Measurements from ENCODE around the gene ELMOD3. TPM values are rescaled to one million over a fixed set of nuclear protein-coding genes. Genes with fewer than 3 reads are reported as not detected.

ELMOD3 gene
- total RNA-seq (10 to 100 TPM; 17.0 to 26.6 TPM), polyA plus RNA-seq (10 to 100 TPM in 1 of 2 donors, 1 to 10 TPM in 1; 9.5 to 38.3 TPM)
- long read RNA-seq, donor 1, transcript ELMOD3-203 (14 exons, 2,413 nt): major isoform, 7 of 64 reads
- long read RNA-seq, donor 1, partial matches to known transcripts: 16 of 64 reads
- long read RNA-seq, donor 1, other reads (novel, unspliced or antisense): 38 of 64 reads
- long read RNA-seq, donor 2, partial matches to known transcripts: 3 of 30 reads
- long read RNA-seq, donor 2, other reads (novel, unspliced or antisense): 24 of 30 reads

- ATAC-seq (ENCODE audit: low FRiP score) (peak; percentile 99), DNase-seq (peak; percentile 97 to 98)
- Histone ChIP-seq H3K4me1 (ENCODE audit: control insufficient read depth in 1 of 2, insufficient read depth in 2 of 2, low read length in 2 of 2) (peaks cover 0 to 2% of the 10 kb centered on the region in 2 donors), H3K36me3 (ENCODE audit: control insufficient read depth in 1 of 2, insufficient read depth in 2 of 2, low read length in 1 of 2) (no peaks in the 10 kb centered on the region), H3K9me3 (ENCODE audit: control insufficient read depth, low read length) (no peaks in the 10 kb centered on the region), H3K27ac (ENCODE audit: low read depth in 1 of 2, low read length in 2 of 2) (peak within 1 kb of the TSS in 1 of 2 donors; percentile 9), H3K4me3 (ENCODE audit: low read length in 2 of 2) (peak within 1 kb of the TSS; percentile 66 to 75), H3K27me3 (ENCODE audit: control insufficient read depth in 1 of 2, insufficient read depth in 2 of 2, low read length in 1 of 2) (no peaks in the 10 kb centered on the region)
- 0% methylated on average over 42 of the region's 42 CpGs for WGBS, 2 donors
- intact Hi-C loops (cut with DNase I): loop anchor here in 1 of 2 donors (2.0 kb wide), 1 partner anchor 26 kb away; no protein-coding TSS in a partner anchor
Measured at GRCh38 chr2:85354286-85355072, at the start of gene ELMOD3, which contains the start of gene RETSAT. ELMOD3 (plus strand) TSS chr2:85354769; CDS start chr2:85357199, 2,430 bp downstream. RETSAT (minus strand) TSS chr2:85354528; CDS start chr2:85354507, 21 bp downstream.

GRCh38 chr2:85307527-85307897 lies 47.1 kb upstream of the ELMOD3 start:
- Histone ChIP-seq H3K9me3 (ENCODE audit: control insufficient read depth, low read length) (no peaks in the 10 kb centered on the region), H3K36me3 (ENCODE audit: control insufficient read depth in 1 of 2, insufficient read depth in 2 of 2, low read length in 1 of 2) (no peaks in the 10 kb centered on the region), H3K4me1 (ENCODE audit: control insufficient read depth in 1 of 2, insufficient read depth in 2 of 2, low read length in 2 of 2) (no peaks in the 10 kb centered on the region), H3K27ac (ENCODE audit: low read depth in 1 of 2, low read length in 2 of 2) (no peak overlapping the region), H3K4me3 (ENCODE audit: low read length in 2 of 2) (no peak overlapping the region), H3K27me3 (ENCODE audit: control insufficient read depth in 1 of 2, insufficient read depth in 2 of 2, low read length in 1 of 2) (no peaks in the 10 kb centered on the region)
- DNase-seq (no peak), ATAC-seq (ENCODE audit: low FRiP score) (no peak)
- 84 to 90% methylated on average over 9 of the region's 9 CpGs for WGBS, 2 donors
- intact Hi-C loops (cut with DNase I): no loop called here

- no peaks in the 10 kb centered on the region for H3K4me1 ChIP-seq (ENCODE audit: control insufficient read depth in 1 of 2, insufficient read depth in 2 of 2, low read length in 2 of 2)
- H3K27me3 ChIP-seq (ENCODE audit: control insufficient read depth in 1 of 2, insufficient read depth in 2 of 2, low read length in 1 of 2): no peaks in the 10 kb centered on the region
- 87 to 91% methylated on average over 6 of the region's 6 CpGs for WGBS, 2 donors
- no peak overlapping the region for H3K4me3 ChIP-seq (ENCODE audit: low read length in 2 of 2)
- H3K9me3 ChIP-seq (ENCODE audit: control insufficient read depth, low read length): no peaks in the 10 kb centered on the region
- no peak overlapping the region for H3K27ac ChIP-seq (ENCODE audit: low read depth in 1 of 2, low read length in 2 of 2)
- no peaks in the 10 kb centered on the region for H3K36me3 ChIP-seq (ENCODE audit: control insufficient read depth in 1 of 2, insufficient read depth in 2 of 2, low read length in 1 of 2)
- ATAC-seq (ENCODE audit: low FRiP score): no peak
- intact Hi-C loops (cut with DNase I): no loop called here
- no peak for DNase-seq
Measured at GRCh38 chr2:85308201-85308600, 46.4 kb upstream of the ELMOD3 start.

GRCh38 chr2:85308896-85309555 lies 45.5 kb upstream of the ELMOD3 start:
- Histone ChIP-seq H3K4me3 (ENCODE audit: low read length in 2 of 2) (no peak overlapping the region), H3K4me1 (ENCODE audit: control insufficient read depth in 1 of 2, insufficient read depth in 2 of 2, low read length in 2 of 2) (no peaks in the 10 kb centered on the region), H3K9me3 (ENCODE audit: control insufficient read depth, low read length) (no peaks in the 10 kb centered on the region), H3K27me3 (ENCODE audit: control insufficient read depth in 1 of 2, insufficient read depth in 2 of 2, low read length in 1 of 2) (no peaks in the 10 kb centered on the region), H3K36me3 (ENCODE audit: control insufficient read depth in 1 of 2, insufficient read depth in 2 of 2, low read length in 1 of 2) (no peaks in the 10 kb centered on the region), H3K27ac (ENCODE audit: low read depth in 1 of 2, low read length in 2 of 2) (peak overlapping the region in 1 of 2 donors; percentile 2)
- ATAC-seq (ENCODE audit: low FRiP score) (peak; percentile 69), DNase-seq (peak; percentile 82 to 89)
- WGBS, 2 donors: 15 to 19% methylated on average over 15 of the region's 15 CpGs
- intact Hi-C loops (cut with DNase I): no loop called here

- 73 to 76% methylated on average over 19 of the region's 19 CpGs for WGBS, 2 donors
- DNase-seq (no peak), ATAC-seq (ENCODE audit: low FRiP score) (no peak)
- intact Hi-C loops (cut with DNase I): no loop called here
- H3K27ac ChIP-seq (ENCODE audit: low read depth in 1 of 2, low read length in 2 of 2): peak overlapping the region in 1 of 2 donors; percentile 13
- H3K9me3 ChIP-seq (ENCODE audit: control insufficient read depth, low read length): no peaks in the 10 kb centered on the region
- no peaks in the 10 kb centered on the region for H3K27me3 ChIP-seq (ENCODE audit: control insufficient read depth in 1 of 2, insufficient read depth in 2 of 2, low read length in 1 of 2)
- no peaks in the 10 kb centered on the region for H3K36me3 ChIP-seq (ENCODE audit: control insufficient read depth in 1 of 2, insufficient read depth in 2 of 2, low read length in 1 of 2)
- H3K4me3 ChIP-seq (ENCODE audit: low read length in 2 of 2): no peak overlapping the region
- H3K4me1 ChIP-seq (ENCODE audit: control insufficient read depth in 1 of 2, insufficient read depth in 2 of 2, low read length in 2 of 2): no peaks in the 10 kb centered on the region
Measured at GRCh38 chr2:85309699-85310321, 44.8 kb upstream of the ELMOD3 start.

GRCh38 chr2:85310330-85310729 lies 44.2 kb upstream of the ELMOD3 start:
- no peak overlapping the region for H3K27ac ChIP-seq (ENCODE audit: low read depth in 1 of 2, low read length in 2 of 2)
- intact Hi-C loops (cut with DNase I): no loop called here
- no peak for ATAC-seq (ENCODE audit: low FRiP score)
- no peaks in the 10 kb centered on the region for H3K36me3 ChIP-seq (ENCODE audit: control insufficient read depth in 1 of 2, insufficient read depth in 2 of 2, low read length in 1 of 2)
- H3K4me3 ChIP-seq (ENCODE audit: low read length in 2 of 2): no peak overlapping the region
- no peaks in the 10 kb centered on the region for H3K4me1 ChIP-seq (ENCODE audit: control insufficient read depth in 1 of 2, insufficient read depth in 2 of 2, low read length in 2 of 2)
- WGBS, 2 donors: 84% methylated on average over 3 of the region's 3 CpGs
- H3K9me3 ChIP-seq (ENCODE audit: control insufficient read depth, low read length): no peaks in the 10 kb centered on the region
- H3K27me3 ChIP-seq (ENCODE audit: control insufficient read depth in 1 of 2, insufficient read depth in 2 of 2, low read length in 1 of 2): no peaks in the 10 kb centered on the region
- no peak for DNase-seq

- Histone ChIP-seq H3K9me3 (ENCODE audit: control insufficient read depth, low read length) (no peaks in the 10 kb centered on the region), H3K27me3 (ENCODE audit: control insufficient read depth in 1 of 2, insufficient read depth in 2 of 2, low read length in 1 of 2) (no peaks in the 10 kb centered on the region), H3K36me3 (ENCODE audit: control insufficient read depth in 1 of 2, insufficient read depth in 2 of 2, low read length in 1 of 2) (peaks cover 0 to 3% of the 10 kb centered on the region in 2 donors), H3K4me3 (ENCODE audit: low read length in 2 of 2) (no peak overlapping the region), H3K4me1 (ENCODE audit: control insufficient read depth in 1 of 2, insufficient read depth in 2 of 2, low read length in 2 of 2) (no peaks in the 10 kb centered on the region), H3K27ac (ENCODE audit: low read depth in 1 of 2, low read length in 2 of 2) (no peak overlapping the region)
- ATAC-seq (ENCODE audit: low FRiP score): no peak
- intact Hi-C loops (cut with DNase I): no loop called here
- DNase-seq: no peak
- WGBS, 2 donors: 27 to 31% methylated on average over 7 of the region's 7 CpGs
Measured at GRCh38 chr2:85312404-85312803, 42.2 kb upstream of the ELMOD3 start.

GRCh38 chr2:85314884-85315242 lies 39.7 kb upstream of the ELMOD3 start:
- 79 to 82% methylated on average over 10 of the region's 10 CpGs for WGBS, 2 donors
- Histone ChIP-seq H3K4me1 (ENCODE audit: control insufficient read depth in 1 of 2, insufficient read depth in 2 of 2, low read length in 2 of 2) (no peaks in the 10 kb centered on the region), H3K9me3 (ENCODE audit: control insufficient read depth, low read length) (no peaks in the 10 kb centered on the region), H3K27ac (ENCODE audit: low read depth in 1 of 2, low read length in 2 of 2) (no peak overlapping the region), H3K27me3 (ENCODE audit: control insufficient read depth in 1 of 2, insufficient read depth in 2 of 2, low read length in 1 of 2) (no peaks in the 10 kb centered on the region), H3K4me3 (ENCODE audit: low read length in 2 of 2) (no peak overlapping the region), H3K36me3 (ENCODE audit: control insufficient read depth in 1 of 2, insufficient read depth in 2 of 2, low read length in 1 of 2) (peaks cover 0 to 3% of the 10 kb centered on the region in 2 donors)
- no peak for DNase-seq
- intact Hi-C loops (cut with DNase I): no loop called here
- no peak for ATAC-seq (ENCODE audit: low FRiP score)
